DOHH2 (cell line): ENCODE measurements around the gene SPSB4.

Experiments used
- H3F3A ChIP-seq: fragments of 200-600 bp; sonication (generic), shearing (Covaris generic); 2 replicates; pipeline ENCODE4 v1.6.0; 2016; ENCODE audit warnings: antibody characterized with exemption, mild to moderate bottlenecking; ENCODE audit not compliant: control insufficient read depth, insufficient read depth
- H3K27ac ChIP-seq: fragments of 200-600 bp; sonication (generic); 2 replicates; pipeline ENCODE4 v1.5.1; 2014; ENCODE audit warnings: low read depth, mild to moderate bottlenecking, low read length, moderate library complexity
- H3K27me3 ChIP-seq: fragments of 200-600 bp; sonication (generic); 2 replicates; pipeline ENCODE4 v1.6.1; 2014; ENCODE audit warnings: mild to moderate bottlenecking, low read length, mixed read lengths; ENCODE audit not compliant: control insufficient read depth
- H3K36me3 ChIP-seq: fragments of 200-600 bp; sonication (generic); 2 replicates; pipeline ENCODE4 v1.6.1; 2014; ENCODE audit warnings: mild to moderate bottlenecking, low read length, moderate library complexity, mixed read lengths; ENCODE audit not compliant: control insufficient read depth
- H3K4me1 ChIP-seq: fragments of 200-600 bp; sonication (generic); 2 replicates; pipeline ENCODE4 v1.6.1; 2014; ENCODE audit warnings: mild to moderate bottlenecking, low read length, mixed read lengths; ENCODE audit not compliant: control insufficient read depth
- H3K4me2 ChIP-seq: fragments of 200-600 bp; sonication (generic); 2 replicates; pipeline ENCODE4 v1.6.0; 2014; ENCODE audit warnings: mild to moderate bottlenecking, low read length, moderate library complexity
- H3K4me3 ChIP-seq: fragments of 200-600 bp; sonication (generic); 2 replicates; pipeline ENCODE4 v1.5.1; 2014; ENCODE audit warnings: mild to moderate bottlenecking, low read length, mixed read lengths
- H3K79me2 ChIP-seq: fragments of 200-600 bp; sonication (generic); 2 replicates; pipeline ENCODE4 v1.6.1; 2014; ENCODE audit warnings: mild to moderate bottlenecking, low read length, mixed read lengths; ENCODE audit not compliant: control insufficient read depth
- H3K9me2 ChIP-seq: fragments of 200-600 bp; sonication (generic); replicated peaks from 2 replicates; pipeline ENCODE4 v1.6.1; 2014; ENCODE audit warnings: mild to moderate bottlenecking, low read length, mixed read lengths; ENCODE audit not compliant: control insufficient read depth
- H3K9me3 ChIP-seq: fragments of 200-600 bp; sonication (generic); 2 replicates; pipeline ENCODE4 v1.6.1; 2014; ENCODE audit warnings: antibody characterized with exemption, low read length, mixed read lengths; ENCODE audit not compliant: control insufficient read depth, insufficient read depth
- H4K20me1 ChIP-seq: fragments of 200-600 bp; sonication (generic); 2 replicates; pipeline ENCODE4 v1.6.0; 2014; ENCODE audit warnings: low read depth, mild to moderate bottlenecking, antibody characterized with exemption, low read length, moderate library complexity; ENCODE audit not compliant: control insufficient read depth, insufficient read depth
- CTCF ChIP-seq: fragments of 200-600 bp; sonication (generic); IDR thresholded peaks from one replicate; pipeline ENCODE4 v1.5.1; 2014; ENCODE audit warnings: antibody characterized with exemption, mild to moderate bottlenecking, low read depth, low read length; ENCODE audit not compliant: poor library complexity, severe bottlenecking
- EZH2phosphoT487 ChIP-seq: fragments of 200-600 bp; sonication (generic); IDR thresholded peaks from 2 replicates; pipeline ENCODE4 v1.6.1; 2017; ENCODE audit warnings: borderline replicate concordance, mild to moderate bottlenecking, antibody characterized with exemption, low read length, moderate library complexity, mixed read lengths

The SPSB4 gene

GRCh38 chr3:141011232-141011996, 39.7 kb upstream of the SPSB4 start:
- Histone ChIP-seq H3K4me1 (no peaks in the 10 kb centered on the region), H4K20me1 (no peaks in the 10 kb centered on the region), H3K79me2 (no peaks in the 10 kb centered on the region), H3F3A (no peaks in the 10 kb centered on the region), H3K9me3 (no peaks in the 10 kb centered on the region), H3K4me2 (no peak overlapping the region), H3K9me2 (no peaks in the 10 kb centered on the region), H3K27ac (no peak overlapping the region), H3K36me3 (no peaks in the 10 kb centered on the region), H3K27me3 (peaks cover 13% of the 10 kb centered on the region), H3K4me3 (no peak overlapping the region)
- peak; percentile 85 for TF ChIP-seq CTCF
- TF ChIP-seq EZH2phosphoT487: no peak

DNA sequence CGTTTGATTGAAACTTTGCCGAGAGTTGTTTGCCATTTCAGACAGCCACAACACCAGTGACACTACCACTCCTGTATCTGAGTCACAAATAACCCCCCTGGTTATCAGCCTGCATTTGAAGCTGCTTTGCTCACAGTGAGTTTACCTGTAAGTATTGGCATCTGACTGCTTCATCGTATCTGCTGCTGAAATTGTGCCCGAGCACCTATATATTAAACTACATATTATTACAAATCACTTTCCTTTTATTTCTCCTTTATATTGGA, 39.2 kb upstream of the SPSB4 start:
- Histone ChIP-seq H3K9me2 (no peaks in the 10 kb centered on the region), H3K4me3 (no peak overlapping the region), H3K27me3 (peaks cover 13% of the 10 kb centered on the region), H3K9me3 (no peaks in the 10 kb centered on the region), H4K20me1 (no peaks in the 10 kb centered on the region), H3K79me2 (no peaks in the 10 kb centered on the region), H3F3A (no peaks in the 10 kb centered on the region), H3K4me2 (no peak overlapping the region), H3K4me1 (no peaks in the 10 kb centered on the region), H3K36me3 (no peaks in the 10 kb centered on the region), H3K27ac (no peak overlapping the region)
- TF ChIP-seq CTCF: no peak
- TF ChIP-seq EZH2phosphoT487: no peak

GRCh38 chr3:141012571-141012970, 38.6 kb upstream of the SPSB4 start:
- H3K36me3 ChIP-seq: no peaks in the 10 kb centered on the region
- H4K20me1 ChIP-seq: no peaks in the 10 kb centered on the region
- no peaks in the 10 kb centered on the region for H3K79me2 ChIP-seq

More at GRCh38 chr3:141012571-141012970, 38.6 kb upstream of the SPSB4 start:
- TF ChIP-seq EZH2phosphoT487 (no peak), CTCF (no peak)
- Histone ChIP-seq H3K9me2 (no peaks in the 10 kb centered on the region), H3K9me3 (no peaks in the 10 kb centered on the region), H3K4me1 (no peaks in the 10 kb centered on the region), H3K4me2 (no peak overlapping the region), H3F3A (no peaks in the 10 kb centered on the region), H3K27me3 (peaks cover 9% of the 10 kb centered on the region), H3K27ac (no peak overlapping the region), H3K4me3 (no peak overlapping the region)
